Hepatocyte (in vitro differentiated cells): ENCODE measurements around the gene MAGEA9.
"Not testable (repeated sequence)": the region's sequence is repeated elsewhere in the genome, so short reads cannot be mapped to it uniquely, and the experiment has no call there.

Source experiments
- EZH2 ChIP-seq: fragments of 200-600 bp; sonication (generic); IDR thresholded peaks from 2 replicates; pipeline ENCODE4 v1.6.1; 2016; ENCODE audit warnings: antibody characterized with exemption, mild to moderate bottlenecking, borderline replicate concordance
- EZH2phosphoT487 ChIP-seq: fragments of 200-600 bp; sonication (generic); IDR thresholded peaks from one replicate; pipeline ENCODE4 v1.6.1; 2018; ENCODE audit warnings: antibody characterized with exemption, mild to moderate bottlenecking, low read depth, moderate library complexity; ENCODE audit not compliant: unreplicated experiment, severe bottlenecking
- TF ChIP-seq, protein P1 (sequence below): fragments of 200-600 bp; sonication (generic); IDR thresholded peaks from 2 replicates; pipeline ENCODE4 v1.5.1; 2016; ENCODE audit warnings: antibody characterized with exemption, mild to moderate bottlenecking; ENCODE audit not compliant: poor library complexity

GRCh38 chrX:149746390-149747007 lies 35.2 kb upstream of the MAGEA9 start:
- TF ChIP-seq EZH2phosphoT487, EZH2: not testable (repeated sequence)
- TF ChIP-seq, protein P1, sequence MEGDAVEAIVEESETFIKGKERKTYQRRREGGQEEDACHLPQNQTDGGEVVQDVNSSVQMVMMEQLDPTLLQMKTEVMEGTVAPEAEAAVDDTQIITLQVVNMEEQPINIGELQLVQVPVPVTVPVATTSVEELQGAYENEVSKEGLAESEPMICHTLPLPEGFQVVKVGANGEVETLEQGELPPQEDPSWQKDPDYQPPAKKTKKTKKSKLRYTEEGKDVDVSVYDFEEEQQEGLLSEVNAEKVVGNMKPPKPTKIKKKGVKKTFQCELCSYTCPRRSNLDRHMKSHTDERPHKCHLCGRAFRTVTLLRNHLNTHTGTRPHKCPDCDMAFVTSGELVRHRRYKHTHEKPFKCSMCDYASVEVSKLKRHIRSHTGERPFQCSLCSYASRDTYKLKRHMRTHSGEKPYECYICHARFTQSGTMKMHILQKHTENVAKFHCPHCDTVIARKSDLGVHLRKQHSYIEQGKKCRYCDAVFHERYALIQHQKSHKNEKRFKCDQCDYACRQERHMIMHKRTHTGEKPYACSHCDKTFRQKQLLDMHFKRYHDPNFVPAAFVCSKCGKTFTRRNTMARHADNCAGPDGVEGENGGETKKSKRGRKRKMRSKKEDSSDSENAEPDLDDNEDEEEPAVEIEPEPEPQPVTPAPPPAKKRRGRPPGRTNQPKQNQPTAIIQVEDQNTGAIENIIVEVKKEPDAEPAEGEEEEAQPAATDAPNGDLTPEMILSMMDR, result not testable (repeated sequence)
